ENCODE data around the gene CDC73.

GRCh38 chr1:193199940-193200339 is 78.1 kb downstream of the CDC73 start:
- TF ChIP-seq CTCF (IDR thresholded peaks at IDR 0.05; ENCODE audit: low read depth, low read length, poor library complexity, severe bottlenecking) (no peak), EZH2phosphoT487 (IDR thresholded peaks at IDR 0.05; ENCODE audit: borderline replicate concordance, low read length) (no peak)
